Stimulated activated CD8-positive, alpha-beta memory T cell treated with anti-CD3 and anti-CD28 coated beads, Interleukin-15, amount 100 ng/mL, for 4 hours (primary cell): ENCODE data around the gene DOK1.
"Not testable (repeated sequence)": the region's sequence is repeated elsewhere in the genome, so short reads cannot be mapped to it uniquely, and the experiment has no call there.

ENCODE experiments used
- DNase-seq, 2 donors: peaks; one replicate each; pipeline ENCODE4 v3.0.0-alpha.2; 2020; ENCODE audit warnings: low read depth in 2 of 2

The DOK1 gene

DNA sequence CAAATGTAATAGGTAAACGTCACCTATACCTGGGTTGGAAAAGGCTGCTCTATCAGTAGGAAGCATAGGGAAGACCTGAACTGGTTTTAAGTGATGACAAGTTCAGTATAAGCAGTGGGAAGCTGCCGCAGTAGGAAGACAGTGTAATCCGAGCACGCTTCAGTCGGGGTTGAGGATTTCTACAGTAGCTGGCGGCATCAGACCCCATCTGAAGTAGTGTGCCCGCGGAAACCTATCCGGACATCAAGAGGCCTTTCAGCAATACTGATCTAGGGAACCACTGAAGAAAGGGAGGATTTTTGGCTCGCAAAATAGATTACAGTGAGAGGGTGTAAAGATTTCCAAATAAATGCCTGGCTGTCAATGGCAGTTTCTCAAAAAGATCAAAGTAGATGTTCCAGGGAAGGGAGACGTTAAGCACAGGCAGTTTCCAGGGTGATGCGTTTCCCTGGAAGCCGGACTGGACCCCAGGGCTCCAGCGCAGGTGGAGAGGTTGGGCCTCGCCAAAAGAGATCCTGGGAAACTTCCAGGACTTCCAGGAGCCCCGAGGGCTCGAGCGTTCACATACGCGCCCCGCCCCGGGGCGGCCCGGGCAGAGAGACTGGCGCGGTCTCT is 6.1 kb upstream of the DOK1 start:
- DNase-seq: no peak

DNA sequence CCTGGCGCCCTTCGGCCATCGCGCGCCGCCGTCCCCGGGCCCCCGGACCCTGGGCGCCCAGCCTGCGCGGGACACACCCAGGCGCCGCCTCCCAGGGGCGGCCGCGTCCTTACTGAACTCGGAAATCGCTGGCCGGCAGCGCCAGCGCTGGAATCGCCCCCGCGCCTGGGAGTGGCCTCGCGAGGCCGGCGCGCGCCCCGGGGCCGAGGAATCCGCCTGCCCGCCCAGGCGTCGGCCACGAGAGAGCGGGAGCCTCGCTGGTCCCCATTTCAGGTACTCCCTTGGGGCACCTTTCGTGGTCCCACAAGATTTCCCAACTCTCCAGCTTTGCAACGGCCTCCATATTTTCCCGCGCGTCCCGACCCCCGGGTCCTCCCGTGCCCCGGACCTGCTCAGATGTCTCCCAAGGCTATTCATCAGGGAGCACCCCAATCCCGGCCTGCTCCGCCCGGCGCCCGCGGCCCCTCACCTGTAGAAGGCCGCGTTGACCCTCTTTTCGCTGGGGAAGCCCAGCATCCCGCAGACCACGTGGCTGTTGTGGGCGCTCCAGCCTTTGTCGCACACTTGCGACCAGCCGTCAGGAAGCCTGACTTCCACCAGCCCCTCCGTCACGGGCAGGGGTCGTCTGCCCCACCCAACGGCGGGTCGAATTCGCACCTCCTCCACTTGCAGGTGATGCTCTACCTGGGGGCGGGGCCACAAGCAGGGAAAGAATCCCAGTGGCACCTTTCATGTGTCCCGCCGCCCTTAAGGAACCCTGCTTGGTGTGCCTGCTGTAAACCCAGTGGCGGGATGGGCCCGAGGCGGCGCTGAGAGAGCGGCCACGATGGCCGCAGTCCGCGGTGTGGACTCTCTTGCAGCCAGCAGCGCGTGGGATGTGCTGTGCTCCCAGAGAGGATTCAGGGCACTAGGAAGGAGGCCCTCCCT is 5.4 kb upstream of the DOK1 start:
- DNase-seq: no peak

DNA sequence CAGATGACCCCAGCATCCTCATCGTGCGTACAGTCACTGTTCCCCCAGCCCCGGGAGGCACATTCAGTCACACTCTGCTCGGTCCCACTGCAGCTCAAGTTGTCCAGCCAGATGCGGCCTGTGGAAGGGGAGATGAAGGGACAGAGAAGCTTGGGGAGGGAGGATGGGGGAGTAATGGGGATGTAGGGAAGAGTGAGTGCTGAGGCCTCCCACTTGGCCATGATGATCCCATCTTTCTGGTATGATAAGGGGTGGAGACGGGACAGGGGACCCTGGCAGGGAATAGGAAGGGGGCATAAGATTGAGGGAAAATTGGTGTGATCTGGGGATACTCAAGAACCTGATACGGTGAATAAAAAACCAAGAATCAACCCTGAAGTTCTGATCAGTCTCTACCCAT is 4.3 kb upstream of the DOK1 start:
- no peak for DNase-seq

DNA sequence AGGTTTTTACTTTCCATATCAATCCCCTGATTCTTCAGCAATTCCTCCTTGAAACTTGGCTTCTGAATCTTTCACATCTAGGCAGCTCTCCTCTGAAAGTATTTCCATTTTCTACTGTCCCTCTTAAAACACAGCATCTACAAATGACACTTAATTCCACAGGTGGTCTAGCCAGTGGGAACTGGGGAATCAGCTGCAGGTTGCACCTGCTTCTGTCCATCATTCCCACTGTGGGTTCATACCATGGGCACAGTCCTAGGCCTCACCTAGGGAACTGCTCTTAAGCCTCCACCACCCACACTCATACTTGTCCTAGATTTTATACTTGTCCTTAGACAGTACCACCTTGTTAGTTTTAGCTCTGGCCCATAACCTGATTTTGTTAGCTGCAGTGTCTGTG is 3.0 kb upstream of the DOK1 start:
- no peak for DNase-seq

DNA sequence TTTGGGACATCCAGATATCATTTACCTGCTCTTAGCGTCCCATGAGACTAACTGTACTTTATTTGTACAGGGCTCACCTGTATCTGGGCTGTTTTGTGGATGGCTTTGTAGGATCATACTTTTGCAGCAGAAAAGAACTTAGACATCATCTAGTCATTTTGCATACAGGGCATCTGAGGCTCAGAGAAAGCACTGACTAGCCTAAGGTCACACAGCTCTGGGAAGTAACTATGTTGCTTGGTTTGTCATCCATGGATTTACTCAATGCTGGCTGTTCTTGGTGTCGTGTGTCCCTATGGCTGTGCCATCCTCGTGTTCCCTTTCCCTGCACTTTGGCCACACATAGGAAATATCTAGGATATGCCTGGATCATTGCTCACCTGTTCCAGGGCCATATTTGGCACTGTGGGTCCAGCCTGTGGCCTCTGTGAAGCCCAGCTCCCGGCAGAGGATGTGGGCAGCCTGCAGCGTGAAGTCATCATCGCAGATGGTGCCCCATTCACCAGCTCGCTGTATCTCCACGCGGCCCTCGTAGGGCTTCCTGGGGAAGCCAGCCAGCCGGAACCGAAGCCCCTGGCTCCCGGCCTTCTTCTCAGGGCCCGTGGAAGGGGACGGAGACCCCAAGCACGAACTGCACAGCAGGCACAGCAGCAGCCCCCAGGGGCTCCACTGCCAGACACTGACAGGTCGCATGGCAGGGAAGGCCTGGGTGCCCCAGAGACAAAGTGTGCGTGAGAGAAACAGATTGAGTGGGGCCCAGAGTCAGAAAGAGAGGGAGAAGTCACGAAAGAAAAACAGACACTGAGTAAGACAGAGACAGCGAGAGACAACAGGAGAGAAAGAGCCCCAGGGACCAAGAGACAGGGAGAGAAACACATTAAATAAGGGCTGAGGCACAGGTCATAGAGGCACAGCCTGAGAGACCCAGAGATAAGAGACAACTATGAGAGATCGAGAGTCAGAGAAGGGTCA is 2.3 kb upstream of the DOK1 start:
- DNase-seq: no peak

DNA sequence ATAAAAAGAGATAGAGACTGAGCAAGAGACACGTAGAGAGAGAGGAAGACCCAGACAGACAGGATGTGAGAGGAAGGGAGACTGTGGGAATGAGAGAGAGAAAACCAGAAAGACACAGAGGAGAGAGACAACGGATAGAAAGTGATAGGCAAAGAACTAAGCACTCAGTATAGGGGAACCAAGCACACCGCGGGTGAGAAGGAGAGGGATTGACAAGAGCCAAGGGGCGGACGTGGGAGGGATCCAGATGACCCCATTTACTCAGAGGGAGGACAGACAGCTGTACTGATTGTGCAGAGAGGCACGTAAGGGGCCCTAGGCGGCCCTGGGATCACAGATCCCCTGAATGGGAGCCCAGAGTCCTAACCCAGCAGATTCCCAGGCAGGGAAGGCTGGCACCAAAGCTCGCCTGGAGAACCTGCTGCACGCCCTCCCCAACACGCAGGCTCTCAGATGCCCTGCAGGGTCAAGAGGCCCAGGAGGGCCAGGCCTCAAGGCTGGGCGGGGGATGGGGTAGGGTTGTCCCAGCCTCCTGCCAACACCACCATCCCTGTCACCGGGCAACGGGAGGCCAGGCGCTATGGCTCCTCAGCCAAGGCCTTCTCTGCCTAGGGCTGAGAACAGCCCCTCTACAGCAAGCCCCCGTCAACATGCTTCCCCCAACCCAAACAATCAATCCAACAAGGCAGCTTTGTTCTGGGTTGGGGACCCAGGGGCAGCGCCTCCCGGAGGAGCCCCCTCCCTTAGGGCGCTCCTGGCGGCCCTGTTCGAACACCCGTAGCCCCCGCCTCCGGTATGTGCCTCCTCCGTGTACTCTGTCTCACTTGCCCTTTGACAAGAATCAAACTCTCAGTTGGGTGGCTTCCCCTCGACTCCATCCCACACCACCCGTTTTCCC is 1.4 kb upstream of the DOK1 start:
- no peak for DNase-seq

DNA sequence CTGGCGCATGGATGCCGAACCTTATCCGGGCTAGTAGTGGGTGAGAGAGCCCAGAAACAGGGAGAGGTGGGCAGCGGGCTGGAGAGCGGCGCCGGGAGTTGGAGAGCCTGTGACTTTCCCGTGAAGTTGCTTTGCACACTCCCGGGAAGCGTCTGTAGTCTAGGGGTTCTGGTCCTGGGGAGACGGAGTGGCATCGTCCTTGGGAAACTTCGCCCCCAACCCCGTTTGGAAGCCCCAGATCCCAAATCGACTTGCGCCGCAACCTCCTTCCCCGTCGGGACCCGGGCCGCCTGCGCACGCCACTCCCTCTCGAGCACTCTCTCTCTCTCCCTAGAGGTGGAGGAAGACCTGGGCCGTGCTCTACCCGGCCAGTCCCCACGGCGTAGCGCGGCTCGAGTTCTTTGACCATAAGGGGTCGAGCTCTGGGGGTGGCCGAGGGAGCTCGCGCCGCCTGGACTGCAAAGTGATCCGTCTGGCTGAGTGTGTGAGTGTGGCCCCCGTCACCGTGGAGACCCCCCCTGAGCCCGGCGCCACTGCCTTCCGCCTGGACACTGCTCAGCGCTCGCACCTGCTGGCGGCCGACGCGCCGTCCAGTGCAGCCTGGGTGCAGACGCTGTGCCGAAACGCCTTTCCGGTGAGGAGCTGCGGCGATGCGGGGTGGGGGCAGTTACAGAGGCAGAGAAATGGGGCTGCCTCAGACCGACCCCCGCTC is 456 bp downstream of the DOK1 start:
- DNase-seq: peak in 1 of 2 donors; percentile 12

DNA sequence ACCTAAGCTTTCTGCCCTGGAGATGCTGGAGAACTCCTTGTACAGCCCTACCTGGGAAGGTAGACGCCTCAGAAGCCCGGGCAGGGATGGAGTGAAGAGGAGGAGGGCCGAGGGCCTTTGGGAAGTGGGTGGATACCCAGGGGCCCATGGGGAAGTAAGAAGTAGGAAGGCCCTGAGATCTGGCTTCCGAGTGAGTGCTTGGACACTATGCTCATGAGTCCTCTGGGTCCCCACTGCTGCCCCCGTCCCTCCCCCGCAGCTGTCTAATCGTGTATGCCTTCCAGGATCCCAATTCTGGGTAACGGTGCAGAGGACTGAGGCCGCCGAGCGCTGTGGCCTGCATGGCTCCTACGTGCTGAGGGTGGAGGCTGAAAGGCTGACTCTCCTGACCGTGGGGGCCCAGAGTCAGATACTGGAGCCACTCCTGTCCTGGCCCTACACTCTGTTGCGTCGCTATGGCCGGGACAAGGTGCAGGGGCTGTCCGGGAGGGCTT is 1.1 kb downstream of the DOK1 start:
- DNase-seq: no peak

DNA sequence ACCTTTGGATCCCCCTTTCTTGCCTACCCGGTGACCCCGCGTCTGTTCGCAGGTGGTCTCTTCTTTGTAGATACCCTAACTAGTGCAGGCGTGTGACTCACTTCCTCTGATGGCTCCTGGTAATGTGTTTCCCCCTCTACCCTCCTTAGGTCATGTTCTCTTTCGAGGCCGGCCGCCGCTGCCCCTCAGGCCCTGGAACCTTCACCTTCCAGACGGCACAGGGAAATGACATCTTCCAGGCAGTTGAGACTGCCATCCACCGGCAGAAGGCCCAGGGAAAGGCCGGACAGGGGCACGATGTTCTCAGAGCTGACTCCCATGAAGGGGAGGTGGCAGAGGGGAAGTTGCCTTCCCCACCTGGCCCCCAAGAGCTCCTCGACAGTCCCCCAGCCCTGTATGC is 1.6 kb downstream of the DOK1 start:
- DNase-seq: no peak

DNA sequence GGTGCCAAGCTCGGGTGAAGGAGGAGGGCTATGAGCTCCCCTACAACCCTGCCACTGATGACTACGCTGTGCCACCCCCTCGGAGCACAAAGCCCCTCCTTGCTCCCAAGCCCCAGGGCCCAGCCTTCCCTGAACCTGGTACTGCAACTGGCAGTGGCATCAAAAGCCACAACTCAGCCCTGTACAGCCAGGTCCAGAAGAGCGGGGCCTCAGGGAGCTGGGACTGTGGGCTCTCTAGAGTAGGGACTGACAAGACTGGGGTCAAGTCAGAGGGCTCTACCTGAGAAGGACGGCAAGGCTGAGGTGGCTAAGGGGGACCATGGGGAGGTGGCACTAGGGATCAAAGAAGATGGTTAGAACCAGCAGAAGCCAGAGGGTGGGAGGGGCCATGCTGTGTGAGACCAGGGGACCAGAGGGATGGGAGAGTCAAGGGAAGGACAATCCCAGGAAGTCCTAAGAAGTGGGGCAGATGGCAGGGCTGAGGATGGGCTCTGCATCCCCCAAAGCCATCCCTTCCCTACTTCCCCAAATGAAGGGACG is 2.4 kb downstream of the DOK1 start:
- DNase-seq: no peak

DNA sequence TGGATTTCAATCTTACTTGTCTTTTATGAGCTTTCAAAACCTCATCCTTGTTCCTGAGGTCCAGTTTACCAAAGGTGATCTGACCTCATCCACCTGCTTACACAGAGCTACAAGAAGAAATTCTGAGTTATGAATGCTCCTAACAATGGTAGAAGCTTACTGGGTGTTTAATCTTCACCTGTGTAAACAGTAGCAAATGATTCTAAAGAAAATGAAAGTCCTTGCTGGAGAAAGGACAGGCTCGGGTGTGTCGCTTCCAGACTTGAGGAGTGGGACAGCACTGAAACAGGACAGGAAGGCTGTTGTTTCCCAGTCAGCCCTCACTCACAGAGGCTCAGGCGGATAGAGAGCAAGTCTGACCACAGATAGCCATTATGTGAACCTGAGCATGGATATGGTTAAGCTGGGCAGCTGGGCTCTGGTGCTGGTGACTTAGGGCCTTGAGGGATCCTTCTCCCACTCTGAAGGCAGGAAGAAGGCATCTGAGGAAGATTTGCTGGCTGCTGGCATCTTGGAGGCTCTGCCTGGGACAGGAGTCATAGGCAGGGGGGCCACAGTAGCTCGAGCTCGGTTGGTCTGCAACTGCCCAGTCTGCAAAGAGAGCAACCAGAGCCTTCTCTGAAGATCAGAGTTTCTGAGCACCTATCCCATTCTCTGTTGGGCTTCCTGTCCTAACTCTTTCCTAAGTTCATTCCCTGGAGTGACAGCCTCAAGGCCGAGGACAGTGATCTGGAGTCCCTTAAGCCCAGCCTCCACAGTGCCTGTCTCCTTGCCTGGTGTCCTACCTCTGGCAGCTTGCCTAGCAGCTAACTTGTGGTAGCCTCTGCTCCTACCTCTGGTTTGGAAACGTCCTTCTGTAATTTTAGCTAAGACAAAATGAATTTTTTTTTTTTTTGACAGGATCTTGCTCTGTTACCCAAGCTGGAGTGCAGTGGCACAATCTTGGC is 4.0 kb downstream of the DOK1 start:
- no peak for DNase-seq

DNA sequence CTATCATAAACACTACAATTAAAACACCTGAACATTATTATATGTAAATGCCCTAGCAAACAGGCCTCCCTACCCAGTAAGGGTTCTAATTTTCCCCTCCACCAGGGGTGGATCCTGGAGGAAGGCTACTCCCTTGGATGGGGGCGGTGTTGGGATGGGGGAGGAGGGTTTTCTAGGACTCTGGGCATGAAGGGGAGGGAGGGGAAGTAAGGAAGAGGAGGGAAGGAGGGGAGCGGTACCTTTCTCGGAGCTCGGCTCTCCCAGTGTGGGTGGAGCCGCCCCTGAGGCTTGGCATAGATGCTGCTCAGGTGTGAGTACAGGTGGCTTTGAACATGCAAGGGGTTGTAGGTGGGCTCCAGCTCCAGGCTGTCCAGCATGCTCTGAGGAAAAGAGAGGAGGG is 5.4 kb downstream of the DOK1 start:
- no peak for DNase-seq

DNA sequence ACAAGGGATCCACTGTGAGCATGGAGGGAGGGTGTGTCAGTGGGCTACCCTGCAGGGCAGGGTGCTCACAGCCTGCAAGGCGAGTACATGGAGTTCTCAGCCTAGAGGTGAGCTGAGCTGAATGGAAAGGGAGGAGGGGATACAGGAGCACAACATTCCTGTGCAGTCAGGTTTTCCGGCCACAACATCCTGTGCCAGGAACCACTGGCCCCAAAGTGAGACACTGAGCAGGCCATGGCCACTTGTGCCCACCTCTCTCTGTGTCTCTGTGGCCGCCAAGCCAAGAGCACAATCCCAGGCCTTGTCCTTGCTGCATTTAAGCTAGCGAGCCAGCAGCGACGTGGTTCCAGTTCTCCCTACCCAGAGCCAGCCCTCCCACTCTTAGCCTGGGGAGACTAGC is 6.1 kb downstream of the DOK1 start:
- no peak for DNase-seq

DNA sequence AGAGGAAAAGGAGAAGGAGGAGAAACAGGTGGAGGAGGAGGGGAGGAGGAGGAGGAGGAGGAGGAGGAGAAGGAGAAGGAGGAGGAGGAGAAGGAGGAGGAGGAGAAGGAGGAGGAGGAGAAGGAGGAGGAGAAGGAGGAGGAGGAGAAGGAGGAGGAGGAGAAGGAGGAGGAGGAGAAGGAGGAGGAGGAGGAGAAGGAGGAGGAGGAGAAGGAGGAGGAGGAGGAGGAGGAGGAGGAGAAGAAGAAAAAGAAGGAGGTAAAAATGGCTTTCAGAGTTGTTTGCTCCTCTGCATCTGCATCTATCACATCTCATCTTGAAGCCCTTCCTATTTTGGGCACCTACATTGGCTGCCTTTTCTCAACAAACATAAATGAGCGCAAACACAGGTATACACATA is 6.5 kb downstream of the DOK1 start:
- DNase-seq: not testable (repeated sequence)

DNA sequence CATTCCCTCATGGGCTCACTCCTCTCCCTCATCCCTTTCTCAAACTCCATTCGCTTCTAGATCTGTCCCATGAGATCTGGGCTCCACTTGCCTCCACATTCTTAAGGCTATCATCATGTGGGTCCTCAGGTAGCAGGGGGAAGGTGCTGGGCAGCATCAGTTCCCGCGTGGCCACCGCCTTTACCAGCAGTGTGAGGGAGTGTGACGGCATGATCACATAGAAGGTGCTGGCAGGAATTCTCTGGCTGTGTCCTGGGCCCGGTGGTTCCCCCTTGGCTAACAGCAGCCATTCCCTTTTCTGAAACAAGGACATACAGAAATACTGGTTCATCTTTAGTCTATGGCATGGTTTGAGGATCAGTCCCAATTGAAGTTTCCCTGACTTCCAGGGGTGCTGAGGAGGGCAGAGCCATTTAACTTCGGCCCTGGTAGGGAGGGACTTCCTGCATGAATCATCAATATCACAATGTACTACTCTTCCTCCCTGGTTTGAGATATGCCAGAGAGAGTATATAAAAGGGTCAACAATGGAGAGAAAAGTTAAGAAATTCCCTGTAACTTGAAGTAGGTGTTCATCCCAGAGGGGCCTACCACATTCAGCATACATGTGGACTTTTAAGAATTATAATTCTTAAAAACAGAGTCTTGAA is 7.7 kb downstream of the DOK1 start:
- DNase-seq: no peak

DNA sequence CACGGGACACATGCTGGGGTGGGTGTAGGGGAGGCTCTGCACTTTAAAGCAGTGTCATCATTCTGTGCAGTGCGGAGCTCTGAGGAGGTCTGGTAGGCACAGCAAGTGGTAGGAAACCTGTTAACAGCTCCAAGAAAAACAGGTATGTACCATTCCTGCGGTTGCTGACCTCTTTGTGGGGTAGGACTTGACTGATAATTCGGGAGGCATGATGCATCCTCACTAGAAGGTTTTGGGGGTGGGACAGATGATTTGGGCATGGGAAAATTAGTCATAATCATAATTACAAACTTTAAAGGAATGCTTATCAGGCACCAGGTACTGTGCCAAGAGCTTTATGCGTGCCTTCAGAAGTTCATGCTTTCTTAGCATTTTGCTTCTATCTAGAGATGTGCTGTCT is 9.7 kb downstream of the DOK1 start:
- DNase-seq: no peak

DNA sequence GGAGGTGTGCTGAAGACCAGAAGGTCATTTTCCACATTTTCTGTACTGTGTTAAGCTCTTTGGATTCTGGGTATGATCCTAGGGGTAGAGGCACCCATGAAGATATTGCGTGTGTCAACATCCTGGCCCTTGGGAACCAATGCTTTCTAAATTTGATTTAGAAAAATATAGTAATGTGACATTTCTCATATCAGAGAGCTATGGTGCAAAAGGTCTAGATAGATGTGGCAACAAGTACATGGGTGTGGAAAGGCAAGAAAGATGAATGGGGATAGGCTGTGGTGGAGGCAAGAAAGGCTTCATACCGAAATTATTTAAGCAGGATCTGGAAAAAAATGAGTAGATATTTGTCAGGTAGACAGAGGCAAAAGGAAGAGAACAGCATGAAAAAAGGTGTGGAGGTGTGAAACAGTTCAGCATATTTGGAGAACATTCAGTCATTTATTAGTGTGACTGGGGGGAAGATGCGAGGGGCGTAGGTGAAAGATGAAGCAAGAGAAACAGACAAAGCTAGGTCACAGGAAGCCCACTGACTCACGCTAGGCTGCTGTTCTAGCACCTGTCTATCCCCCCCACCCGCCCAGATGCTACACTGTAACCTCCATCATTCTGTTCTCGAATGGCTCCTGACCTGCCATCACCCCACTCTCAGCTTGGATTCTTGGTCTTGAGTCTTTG is 11.7 kb downstream of the DOK1 start:
- DNase-seq: no peak

DNA sequence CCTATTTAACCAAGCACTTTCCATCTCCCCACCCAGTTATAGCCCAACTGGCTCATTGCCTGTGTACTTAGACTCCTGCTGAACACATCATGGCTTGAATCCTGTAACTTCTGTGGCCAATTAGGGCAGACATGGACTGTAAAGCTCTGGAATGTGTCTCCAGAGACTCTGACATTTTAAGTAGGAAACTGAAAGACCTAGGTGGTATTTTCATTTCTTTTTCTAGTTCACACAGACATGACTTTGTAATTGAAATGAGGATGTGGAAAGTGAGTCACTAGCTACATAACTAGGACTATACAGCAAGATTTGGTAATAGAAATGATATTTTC is 12.2 kb downstream of the DOK1 start:
- DNase-seq: no peak
